ENCODE measurements around the gene TXLNB.

DNA sequence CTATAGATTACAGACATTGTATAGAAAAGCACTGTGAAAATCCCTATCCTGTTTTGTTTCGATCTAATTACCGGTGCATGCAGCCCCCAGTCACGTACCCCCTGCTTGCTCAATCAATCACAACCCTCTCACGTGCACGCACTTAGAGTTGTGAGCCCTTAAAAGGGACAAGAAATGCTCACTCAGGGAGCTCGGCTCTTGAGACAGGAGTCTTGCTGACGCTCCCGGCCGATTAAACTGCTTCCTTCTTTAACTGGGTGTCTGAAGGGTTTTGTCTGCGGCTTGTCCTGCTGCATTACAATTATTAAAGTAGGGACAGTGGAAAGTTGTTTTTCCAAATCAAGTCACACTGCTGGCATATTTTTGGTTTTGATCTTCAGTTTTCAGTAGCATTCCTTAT lies 2.6 kb downstream of the TXLNB start:
- TF ChIP-seq, protein P1, sequence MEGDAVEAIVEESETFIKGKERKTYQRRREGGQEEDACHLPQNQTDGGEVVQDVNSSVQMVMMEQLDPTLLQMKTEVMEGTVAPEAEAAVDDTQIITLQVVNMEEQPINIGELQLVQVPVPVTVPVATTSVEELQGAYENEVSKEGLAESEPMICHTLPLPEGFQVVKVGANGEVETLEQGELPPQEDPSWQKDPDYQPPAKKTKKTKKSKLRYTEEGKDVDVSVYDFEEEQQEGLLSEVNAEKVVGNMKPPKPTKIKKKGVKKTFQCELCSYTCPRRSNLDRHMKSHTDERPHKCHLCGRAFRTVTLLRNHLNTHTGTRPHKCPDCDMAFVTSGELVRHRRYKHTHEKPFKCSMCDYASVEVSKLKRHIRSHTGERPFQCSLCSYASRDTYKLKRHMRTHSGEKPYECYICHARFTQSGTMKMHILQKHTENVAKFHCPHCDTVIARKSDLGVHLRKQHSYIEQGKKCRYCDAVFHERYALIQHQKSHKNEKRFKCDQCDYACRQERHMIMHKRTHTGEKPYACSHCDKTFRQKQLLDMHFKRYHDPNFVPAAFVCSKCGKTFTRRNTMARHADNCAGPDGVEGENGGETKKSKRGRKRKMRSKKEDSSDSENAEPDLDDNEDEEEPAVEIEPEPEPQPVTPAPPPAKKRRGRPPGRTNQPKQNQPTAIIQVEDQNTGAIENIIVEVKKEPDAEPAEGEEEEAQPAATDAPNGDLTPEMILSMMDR (IDR thresholded peaks at IDR 0.05; ENCODE audit: low read depth, low read length, missing input control) = no peak
- TF ChIP-seq RXRA (IDR thresholded peaks at IDR 0.05) (no peak), SP1 (IDR thresholded peaks at IDR 0.05) (no peak), GABPA (IDR thresholded peaks at IDR 0.05 in 1 of 2, conservative IDR thresholded peaks at IDR 0.05 in 1 of 2) (no peak), RAD21 (IDR thresholded peaks at IDR 0.05) (no peak), FOXA1 (IDR thresholded peaks at IDR 0.05) (no peak), TAF1 (conservative IDR thresholded peaks at IDR 0.05) (no peak), JUND (IDR thresholded peaks at IDR 0.05) (no peak)
- TF ChIP-seq, protein P2, sequence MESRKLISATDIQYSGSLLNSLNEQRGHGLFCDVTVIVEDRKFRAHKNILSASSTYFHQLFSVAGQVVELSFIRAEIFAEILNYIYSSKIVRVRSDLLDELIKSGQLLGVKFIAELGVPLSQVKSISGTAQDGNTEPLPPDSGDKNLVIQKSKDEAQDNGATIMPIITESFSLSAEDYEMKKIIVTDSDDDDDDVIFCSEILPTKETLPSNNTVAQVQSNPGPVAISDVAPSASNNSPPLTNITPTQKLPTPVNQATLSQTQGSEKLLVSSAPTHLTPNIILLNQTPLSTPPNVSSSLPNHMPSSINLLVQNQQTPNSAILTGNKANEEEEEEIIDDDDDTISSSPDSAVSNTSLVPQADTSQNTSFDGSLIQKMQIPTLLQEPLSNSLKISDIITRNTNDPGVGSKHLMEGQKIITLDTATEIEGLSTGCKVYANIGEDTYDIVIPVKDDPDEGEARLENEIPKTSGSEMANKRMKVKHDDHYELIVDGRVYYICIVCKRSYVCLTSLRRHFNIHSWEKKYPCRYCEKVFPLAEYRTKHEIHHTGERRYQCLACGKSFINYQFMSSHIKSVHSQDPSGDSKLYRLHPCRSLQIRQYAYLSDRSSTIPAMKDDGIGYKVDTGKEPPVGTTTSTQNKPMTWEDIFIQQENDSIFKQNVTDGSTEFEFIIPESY (IDR thresholded peaks at IDR 0.05) = no peak
- TF ChIP-seq, protein P3, sequence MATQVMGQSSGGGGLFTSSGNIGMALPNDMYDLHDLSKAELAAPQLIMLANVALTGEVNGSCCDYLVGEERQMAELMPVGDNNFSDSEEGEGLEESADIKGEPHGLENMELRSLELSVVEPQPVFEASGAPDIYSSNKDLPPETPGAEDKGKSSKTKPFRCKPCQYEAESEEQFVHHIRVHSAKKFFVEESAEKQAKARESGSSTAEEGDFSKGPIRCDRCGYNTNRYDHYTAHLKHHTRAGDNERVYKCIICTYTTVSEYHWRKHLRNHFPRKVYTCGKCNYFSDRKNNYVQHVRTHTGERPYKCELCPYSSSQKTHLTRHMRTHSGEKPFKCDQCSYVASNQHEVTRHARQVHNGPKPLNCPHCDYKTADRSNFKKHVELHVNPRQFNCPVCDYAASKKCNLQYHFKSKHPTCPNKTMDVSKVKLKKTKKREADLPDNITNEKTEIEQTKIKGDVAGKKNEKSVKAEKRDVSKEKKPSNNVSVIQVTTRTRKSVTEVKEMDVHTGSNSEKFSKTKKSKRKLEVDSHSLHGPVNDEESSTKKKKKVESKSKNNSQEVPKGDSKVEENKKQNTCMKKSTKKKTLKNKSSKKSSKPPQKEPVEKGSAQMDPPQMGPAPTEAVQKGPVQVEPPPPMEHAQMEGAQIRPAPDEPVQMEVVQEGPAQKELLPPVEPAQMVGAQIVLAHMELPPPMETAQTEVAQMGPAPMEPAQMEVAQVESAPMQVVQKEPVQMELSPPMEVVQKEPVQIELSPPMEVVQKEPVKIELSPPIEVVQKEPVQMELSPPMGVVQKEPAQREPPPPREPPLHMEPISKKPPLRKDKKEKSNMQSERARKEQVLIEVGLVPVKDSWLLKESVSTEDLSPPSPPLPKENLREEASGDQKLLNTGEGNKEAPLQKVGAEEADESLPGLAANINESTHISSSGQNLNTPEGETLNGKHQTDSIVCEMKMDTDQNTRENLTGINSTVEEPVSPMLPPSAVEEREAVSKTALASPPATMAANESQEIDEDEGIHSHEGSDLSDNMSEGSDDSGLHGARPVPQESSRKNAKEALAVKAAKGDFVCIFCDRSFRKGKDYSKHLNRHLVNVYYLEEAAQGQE (IDR thresholded peaks at IDR 0.05) = no peak
- TF ChIP-seq, protein P4, sequence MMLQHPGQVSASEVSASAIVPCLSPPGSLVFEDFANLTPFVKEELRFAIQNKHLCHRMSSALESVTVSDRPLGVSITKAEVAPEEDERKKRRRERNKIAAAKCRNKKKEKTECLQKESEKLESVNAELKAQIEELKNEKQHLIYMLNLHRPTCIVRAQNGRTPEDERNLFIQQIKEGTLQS (IDR thresholded peaks at IDR 0.05) = no peak
- TF ChIP-seq, protein P5, sequence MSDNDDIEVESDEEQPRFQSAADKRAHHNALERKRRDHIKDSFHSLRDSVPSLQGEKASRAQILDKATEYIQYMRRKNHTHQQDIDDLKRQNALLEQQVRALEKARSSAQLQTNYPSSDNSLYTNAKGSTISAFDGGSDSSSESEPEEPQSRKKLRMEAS (IDR thresholded peaks at IDR 0.05) = no peak

Measured in liver (tissue), 3 donors.